IMR-90 (cell line): Measurements from ENCODE around the gene TBC1D24. TPM values are rescaled to one million over a fixed set of nuclear protein-coding genes. Genes with fewer than 3 reads are reported as not detected.

ENCODE experiments used
- ATAC-seq: fragments of 200-7000 bp; cut with Tn5 transposase; 2 replicates; pipeline ENCODE4 v1.9.1; 2020; ENCODE audit warnings: low read depth, mild to moderate bottlenecking, moderate library complexity
- BruUV-seq: library from RNA; stranded (reverse); fragments of 400-500 nt; replicated peaks from 2 replicates; lab custom pipeline; 2021; lab: Mats Ljungman, UMichigan
- CTCF ChIA-PET: fragments of 300-600 bp; formaldehyde crosslinking; extraction: SDS; loops from one replicate; lab custom pipeline; 2021; ENCODE audit warnings: antibody characterized with exemption; lab: Yijun Ruan, JAX
- POLR2A ChIA-PET: fragments of 300-600 bp; sonication (Branson Sonifier 250); formaldehyde crosslinking; loops from one replicate; lab custom pipeline; 2022; ENCODE audit warnings: antibody characterized with exemption; ENCODE audit not compliant: unreplicated experiment; lab: Charles Lee
- DNase-seq: peaks from one replicate; pipeline ENCODE4 v3.0.0; 2013
- H2AFZ ChIP-seq: replicated peaks from 2 replicates; pipeline ENCODE3; 2013; ENCODE audit warnings: low read length, mild to moderate bottlenecking; ENCODE audit not compliant: poor library complexity
- H2AK5ac ChIP-seq: 2 replicates; pipeline ENCODE4 v1.6.1; 2013; ENCODE audit warnings: low read depth, low read length, inconsistent platforms
- H2AK9ac ChIP-seq: replicated peaks from 2 replicates; pipeline ENCODE3; 2013; ENCODE audit warnings: mild to moderate bottlenecking, low read depth, low read length, moderate library complexity; ENCODE audit not compliant: poor library complexity
- H2BK120ac ChIP-seq: 2 replicates; pipeline ENCODE4 v1.6.1; 2013; ENCODE audit warnings: low read depth, low read length, inconsistent platforms
- H2BK15ac ChIP-seq: 3 replicates; pipeline ENCODE4 v1.6.1; 2013; ENCODE audit warnings: low read depth, low read length, inconsistent platforms
- H2BK20ac ChIP-seq: 2 replicates; pipeline ENCODE4 v1.6.1; 2013; ENCODE audit warnings: low read depth, mild to moderate bottlenecking, inconsistent platforms, low read length, moderate library complexity
- H2BK5ac ChIP-seq: 2 replicates; pipeline ENCODE4 v1.6.1; 2013; ENCODE audit warnings: mild to moderate bottlenecking, low read depth, low read length, inconsistent platforms; ENCODE audit not compliant: poor library complexity, severe bottlenecking
- H3K14ac ChIP-seq: replicated peaks from 2 replicates; pipeline ENCODE4 v1.6.1; 2013; ENCODE audit warnings: low read depth, low read length, inconsistent platforms
- H3K18ac ChIP-seq: 2 replicates; pipeline ENCODE4 v1.6.1; 2013; ENCODE audit warnings: low read depth, low read length, control low read depth
- H3K23ac ChIP-seq: 2 replicates; pipeline ENCODE4 v1.6.1; 2013; ENCODE audit warnings: low read depth, low read length, inconsistent platforms
- H3K27ac ChIP-seq: 2 replicates; pipeline ENCODE4 v1.5.1; 2013; ENCODE audit warnings: mild to moderate bottlenecking, control low read depth, low read length; ENCODE audit not compliant: insufficient read depth
- H3K27me3 ChIP-seq: 2 replicates; pipeline ENCODE4 v1.6.1; 2013; ENCODE audit warnings: low read length; ENCODE audit not compliant: control insufficient read depth, insufficient read depth
- H3K36me3 ChIP-seq: 2 replicates; pipeline ENCODE4 v1.6.1; 2013; ENCODE audit warnings: low read length, mixed read lengths; ENCODE audit not compliant: control insufficient read depth, insufficient read depth
- H3K4ac ChIP-seq: 2 replicates; pipeline ENCODE4 v1.6.1; 2013; ENCODE audit warnings: low read depth, low read length, inconsistent platforms
- H3K4me1 ChIP-seq: 2 replicates; pipeline ENCODE4 v1.6.1; 2013; ENCODE audit warnings: low read length, mixed read lengths; ENCODE audit not compliant: control insufficient read depth, insufficient read depth
- H3K4me2 ChIP-seq: 2 replicates; pipeline ENCODE4 v1.6.1; 2013; ENCODE audit warnings: low read depth, mild to moderate bottlenecking, control low read depth, low read length, moderate library complexity
- H3K4me3 ChIP-seq: 2 replicates; pipeline ENCODE4 v1.5.1; 2013; ENCODE audit warnings: low read depth, mild to moderate bottlenecking, control low read depth, low read length, moderate library complexity; ENCODE audit not compliant: insufficient read depth
- H3K56ac ChIP-seq: 2 replicates; pipeline ENCODE4 v1.6.1; 2013; ENCODE audit warnings: low read length, inconsistent platforms; ENCODE audit not compliant: insufficient read depth; ENCODE audit errors: extremely low read depth
- H3K79me1 ChIP-seq, 2 experiments: 2 replicates each; pipeline ENCODE4 v1.6.1; 2013; ENCODE audit warnings: low read length in 2 of 2, inconsistent platforms in 1 of 2, low read depth in 1 of 2
- H3K9ac ChIP-seq: 2 replicates; pipeline ENCODE4 v1.6.1; 2013; ENCODE audit warnings: low read depth, low read length, control low read depth
- H3K9me1 ChIP-seq: 2 replicates; pipeline ENCODE4 v1.6.1; 2013; ENCODE audit warnings: low read length, inconsistent platforms; ENCODE audit not compliant: insufficient read depth
- H3K9me3 ChIP-seq: 2 replicates; pipeline ENCODE4 v1.6.1; 2013; ENCODE audit warnings: low read length; ENCODE audit not compliant: control insufficient read depth, insufficient read depth
- H4K20me1 ChIP-seq: 2 replicates; pipeline ENCODE4 v1.6.1; 2013; ENCODE audit warnings: low read length, inconsistent platforms; ENCODE audit not compliant: insufficient read depth
- H4K5ac ChIP-seq: 2 replicates; pipeline ENCODE4 v1.6.1; 2013; ENCODE audit warnings: mild to moderate bottlenecking, low read depth, low read length, control low read depth
- H4K8ac ChIP-seq, 2 experiments: 2 replicates each; pipeline ENCODE4 v1.6.1; 2013; ENCODE audit warnings: low read depth in 2 of 2, low read length in 2 of 2, control low read depth in 1 of 2, inconsistent platforms in 1 of 2
- H4K91ac ChIP-seq: 2 replicates; pipeline ENCODE4 v1.6.1; 2013; ENCODE audit warnings: low read depth, low read length, inconsistent platforms; ENCODE audit not compliant: insufficient read depth
- CEBPB ChIP-seq: IDR thresholded peaks from 2 replicates; pipeline ENCODE4 v1.6.1; 2012; ENCODE audit warnings: low read depth, low read length, improper control_type of control experiment
- CHD1 ChIP-seq: IDR thresholded peaks from 2 replicates; pipeline ENCODE4 v1.6.1; 2012; ENCODE audit warnings: low read depth, low read length, improper control_type of control experiment
- FOS ChIP-seq: fragments of 150-350 bp; IDR thresholded peaks from 2 replicates; pipeline ENCODE4 v1.6.1; 2016; ENCODE audit warnings: low read depth, low read length
- MAFK ChIP-seq: IDR thresholded peaks from 2 replicates; pipeline ENCODE4 v1.6.1; 2012; ENCODE audit warnings: low read depth, low read length, improper control_type of control experiment
- MAZ ChIP-seq: IDR thresholded peaks from 2 replicates; pipeline ENCODE4 v1.6.1; 2012; ENCODE audit warnings: low read depth, mild to moderate bottlenecking, low read length, improper control_type of control experiment, moderate library complexity, borderline replicate concordance
- MXI1 ChIP-seq: IDR thresholded peaks from 2 replicates; pipeline ENCODE4 v1.6.1; 2012; ENCODE audit warnings: low read depth, mild to moderate bottlenecking, low read length, moderate library complexity, borderline replicate concordance
- POLR2A ChIP-seq: IDR thresholded peaks from 2 replicates; pipeline ENCODE4 v1.6.1; 2012; ENCODE audit warnings: mild to moderate bottlenecking, low read depth, low read length
- RCOR1 ChIP-seq: IDR thresholded peaks from 2 replicates; pipeline ENCODE4 v1.6.1; 2012; ENCODE audit warnings: mild to moderate bottlenecking, low read length, improper control_type of control experiment; ENCODE audit not compliant: insufficient replicate concordance
- SMC3 ChIP-seq: fragments of 150-350 bp; IDR thresholded peaks from 2 replicates; pipeline ENCODE4 v1.6.1; 2016; ENCODE audit warnings: low read depth, mild to moderate bottlenecking, antibody characterized with exemption, low read length, moderate library complexity
- WGBS, 2 experiments: methylation state at CpG; one replicate each; pipeline versions ENCODE4 v1.1.5 to v1.1.7; 2013; ENCODE audit warnings: missing lambda C conversion rate in 2 of 2; ENCODE audit not compliant: insufficient read length in 1 of 2; ENCODE audit errors: extremely low coverage in 2 of 2; 5-methylcytosine and 5-hydroxymethylcytosine counted together
- dilution Hi-C: fragments of 300-500 bp; cut with HindIII; formaldehyde crosslinking; loops from one replicate; pipeline ENCODE4 v1.14.3; 2018; ENCODE audit warnings: low sequenced_read_pairs; ENCODE audit not compliant: unreplicated experiment
- in situ Hi-C: fragments of 300-500 bp; cut with MboI; formaldehyde crosslinking; loops from 3 replicates; pipeline ENCODE4 v1.14.3; 2019; ENCODE audit warnings: low sequenced_read_pairs, inconsistent platforms, mixed read lengths
- intact Hi-C: fragments of 100-400 bp; cut with micrococcal nuclease; formaldehyde crosslinking; loops from 2 replicates; pipeline ENCODE4 v1.10.0; 2022
- polyA plus RNA-seq, 3 experiments: library from polyadenylated mRNA; depleted of rRNA; stranded (reverse); fragments of >200 nt; gene quantifications; 2 replicates each; pipeline ENCODE4 v1.2.3, GENCODE V29; 2012; ENCODE audit warnings: low replicate concordance in 1 of 3
- total RNA-seq: library from RNA; depleted of rRNA; stranded (reverse); fragments of >200 nt; gene quantifications from 2 replicates; pipeline ENCODE4 v1.2.3, GENCODE V29; 2012
- TF ChIP-seq, protein P1 (sequence below): fragments of 150-350 bp; IDR thresholded peaks from 2 replicates; pipeline ENCODE4 v1.6.1; 2016; ENCODE audit warnings: low read depth, mild to moderate bottlenecking, low read length, moderate library complexity, borderline replicate concordance
- TF ChIP-seq, protein P2 (sequence below): fragments of 150-350 bp; IDR thresholded peaks from 2 replicates; pipeline ENCODE4 v1.6.1; 2017; ENCODE audit warnings: mild to moderate bottlenecking, antibody characterized with exemption, low read length, low read depth
- TF ChIP-seq, protein P3 (sequence below): conservative IDR thresholded peaks from 2 replicates; pipeline ENCODE4 v1.5.1; 2012; ENCODE audit warnings: mild to moderate bottlenecking, low read depth, low read length, improper control_type of control experiment

The TBC1D24 gene
- total and polyA plus RNA-seq, 2 of the 4 experiments (the other 2 are of a cell fraction), result 7.5 to 13.4 TPM

DNA sequence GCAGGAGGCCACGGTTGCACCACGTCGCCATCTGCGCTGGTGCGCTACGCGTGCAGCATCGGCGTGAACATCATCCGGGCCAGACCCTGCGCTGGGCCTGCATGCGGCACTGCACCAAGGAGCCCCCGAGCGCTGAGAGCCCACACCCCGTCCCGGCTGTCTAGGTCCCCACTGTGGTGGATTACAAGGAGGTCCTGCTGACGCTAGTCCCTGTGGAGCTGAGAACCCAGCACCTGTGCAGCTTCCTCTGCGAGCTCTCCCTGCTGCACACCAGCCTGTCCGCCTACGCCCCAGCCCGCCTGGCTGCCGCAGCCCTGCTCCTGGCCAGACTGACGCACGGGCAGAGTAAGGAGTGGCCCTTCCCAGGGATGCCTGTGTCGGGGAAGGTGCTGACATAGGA, 25.8 kb upstream of the TBC1D24 start:
- CTCF ChIA-PET, result no interaction called here
- H2BK15ac ChIP-seq, result no peak overlapping the region
- dilution Hi-C loops, result no loop called here

More for the DNA sequence above, 25.8 kb upstream of the TBC1D24 start:
- no peaks in the 10 kb centered on the region for H3K9me3 ChIP-seq
- TF ChIP-seq MAFK, result no peak
- no peak for TF ChIP-seq CHD1
- TF ChIP-seq, protein P1, sequence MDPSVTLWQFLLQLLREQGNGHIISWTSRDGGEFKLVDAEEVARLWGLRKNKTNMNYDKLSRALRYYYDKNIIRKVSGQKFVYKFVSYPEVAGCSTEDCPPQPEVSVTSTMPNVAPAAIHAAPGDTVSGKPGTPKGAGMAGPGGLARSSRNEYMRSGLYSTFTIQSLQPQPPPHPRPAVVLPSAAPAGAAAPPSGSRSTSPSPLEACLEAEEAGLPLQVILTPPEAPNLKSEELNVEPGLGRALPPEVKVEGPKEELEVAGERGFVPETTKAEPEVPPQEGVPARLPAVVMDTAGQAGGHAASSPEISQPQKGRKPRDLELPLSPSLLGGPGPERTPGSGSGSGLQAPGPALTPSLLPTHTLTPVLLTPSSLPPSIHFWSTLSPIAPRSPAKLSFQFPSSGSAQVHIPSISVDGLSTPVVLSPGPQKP, result no peak
- no peak for TF ChIP-seq POLR2A
- TF ChIP-seq, protein P2, sequence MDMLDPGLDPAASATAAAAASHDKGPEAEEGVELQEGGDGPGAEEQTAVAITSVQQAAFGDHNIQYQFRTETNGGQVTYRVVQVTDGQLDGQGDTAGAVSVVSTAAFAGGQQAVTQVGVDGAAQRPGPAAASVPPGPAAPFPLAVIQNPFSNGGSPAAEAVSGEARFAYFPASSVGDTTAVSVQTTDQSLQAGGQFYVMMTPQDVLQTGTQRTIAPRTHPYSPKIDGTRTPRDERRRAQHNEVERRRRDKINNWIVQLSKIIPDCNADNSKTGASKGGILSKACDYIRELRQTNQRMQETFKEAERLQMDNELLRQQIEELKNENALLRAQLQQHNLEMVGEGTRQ, result no peak
- no peak for TF ChIP-seq MAZ
- no peak for TF ChIP-seq FOS
- TF ChIP-seq MXI1, result no peak
- TF ChIP-seq SMC3, result no peak
- TF ChIP-seq CEBPB, result no peak
- TF ChIP-seq RCOR1, result no peak
- TF ChIP-seq, protein P3, sequence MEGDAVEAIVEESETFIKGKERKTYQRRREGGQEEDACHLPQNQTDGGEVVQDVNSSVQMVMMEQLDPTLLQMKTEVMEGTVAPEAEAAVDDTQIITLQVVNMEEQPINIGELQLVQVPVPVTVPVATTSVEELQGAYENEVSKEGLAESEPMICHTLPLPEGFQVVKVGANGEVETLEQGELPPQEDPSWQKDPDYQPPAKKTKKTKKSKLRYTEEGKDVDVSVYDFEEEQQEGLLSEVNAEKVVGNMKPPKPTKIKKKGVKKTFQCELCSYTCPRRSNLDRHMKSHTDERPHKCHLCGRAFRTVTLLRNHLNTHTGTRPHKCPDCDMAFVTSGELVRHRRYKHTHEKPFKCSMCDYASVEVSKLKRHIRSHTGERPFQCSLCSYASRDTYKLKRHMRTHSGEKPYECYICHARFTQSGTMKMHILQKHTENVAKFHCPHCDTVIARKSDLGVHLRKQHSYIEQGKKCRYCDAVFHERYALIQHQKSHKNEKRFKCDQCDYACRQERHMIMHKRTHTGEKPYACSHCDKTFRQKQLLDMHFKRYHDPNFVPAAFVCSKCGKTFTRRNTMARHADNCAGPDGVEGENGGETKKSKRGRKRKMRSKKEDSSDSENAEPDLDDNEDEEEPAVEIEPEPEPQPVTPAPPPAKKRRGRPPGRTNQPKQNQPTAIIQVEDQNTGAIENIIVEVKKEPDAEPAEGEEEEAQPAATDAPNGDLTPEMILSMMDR, result no peak
- H3K18ac ChIP-seq, result no peak overlapping the region
- H3K4me2 ChIP-seq, result no peak overlapping the region
- H3K4ac ChIP-seq, result no peak overlapping the region; the same call in 1 of the 2 replicates
- H4K91ac ChIP-seq, result peak overlapping the region; percentile 4; the same call in 1 of the 2 replicates
- no peak overlapping the region for H3K23ac ChIP-seq
- H3K79me1 ChIP-seq, result peaks cover 11 to 66% of the 10 kb centered on the region in 2 experiments
- no peak overlapping the region for H3K56ac ChIP-seq
- no TSS peak for BruUV-seq
- H4K8ac ChIP-seq, result peak overlapping the region in 1 of 2 experiments; percentile 48; a peak in 1 of 4 replicates
- H2BK5ac ChIP-seq, result peak overlapping the region; percentile 31
- peak overlapping the region; percentile 29; the same call in 1 of the 2 replicates for H2BK20ac ChIP-seq
- H3K4me3 ChIP-seq, result no peak overlapping the region
- H3K36me3 ChIP-seq, result peaks cover 40% of the 10 kb centered on the region
- no peak for DNase-seq
- no peak overlapping the region for H3K9ac ChIP-seq
- peak overlapping the region; percentile 70 for H2AK5ac ChIP-seq
- WGBS, 2 experiments, result 95% methylated on average over 7 of the region's 25 CpGs; no CpG with 5 or more reads in 1 of the 2 experiments
- no peak overlapping the region for H2AK9ac ChIP-seq
- H3K27me3 ChIP-seq, result no peaks in the 10 kb centered on the region
- in situ Hi-C loops, result no loop called here
- intact Hi-C loops, result no loop called here
- no peak overlapping the region for H4K5ac ChIP-seq
- POLR2A ChIA-PET, result no interaction called here
- no peak overlapping the region for H3K14ac ChIP-seq
- H3K4me1 ChIP-seq, result peaks cover 5% of the 10 kb centered on the region
- no peak overlapping the region for H3K27ac ChIP-seq
- peaks cover 20% of the 10 kb centered on the region for H3K9me1 ChIP-seq
- peak overlapping the region; percentile 50; the same call in 1 of the 2 replicates for H2BK120ac ChIP-seq
- H2AFZ ChIP-seq, result no peak overlapping the region
- no peak for ATAC-seq
- H4K20me1 ChIP-seq, result peaks cover 24% of the 10 kb centered on the region
